PC-3 (cell line): ENCODE data around the gene PPFIBP1.
"Not testable (repeated sequence)": the region's sequence is repeated elsewhere in the genome, so short reads cannot be mapped to it uniquely, and the experiment has no call there.

ENCODE experiments used
- CTCF ChIP-seq: fragments of 300-600 bp; sonication (generic); conservative IDR thresholded peaks from 2 replicates; pipeline ENCODE4 v1.5.1; 2017; ENCODE audit warnings: antibody characterized with exemption, low read depth, mild to moderate bottlenecking, low read length
- EZH2 ChIP-seq: fragments of 300-600 bp; sonication (generic); IDR thresholded peaks from one replicate; pipeline ENCODE4 v1.6.1; 2017; ENCODE audit warnings: antibody characterized with exemption, mild to moderate bottlenecking, low read length; ENCODE audit not compliant: unreplicated experiment
- EZH2phosphoT487 ChIP-seq: fragments of 300-600 bp; sonication (generic); IDR thresholded peaks from 2 replicates; pipeline ENCODE4 v1.6.1; 2018; ENCODE audit warnings: mild to moderate bottlenecking, antibody characterized with exemption, low read length, borderline replicate concordance

GRCh38 chr12:27642892-27643291 lies 118.9 kb downstream of the PPFIBP1 start:
- not testable (repeated sequence) for TF ChIP-seq EZH2, CTCF, EZH2phosphoT487
